DMS153 treated with DMSO at 0.1 percent for 48 hours (cell line): Measurements from ENCODE around the gene GNAT2.
A peak's percentile ranks its signal among the peaks of the same experiment; 100 is the strongest.

Experiments used
- DNase-seq: peaks from one replicate; lab custom pipeline; 2025; ENCODE audit not compliant: unreplicated experiment; lab: John Stamatoyannopoulos, UW

The GNAT2 gene

DNA sequence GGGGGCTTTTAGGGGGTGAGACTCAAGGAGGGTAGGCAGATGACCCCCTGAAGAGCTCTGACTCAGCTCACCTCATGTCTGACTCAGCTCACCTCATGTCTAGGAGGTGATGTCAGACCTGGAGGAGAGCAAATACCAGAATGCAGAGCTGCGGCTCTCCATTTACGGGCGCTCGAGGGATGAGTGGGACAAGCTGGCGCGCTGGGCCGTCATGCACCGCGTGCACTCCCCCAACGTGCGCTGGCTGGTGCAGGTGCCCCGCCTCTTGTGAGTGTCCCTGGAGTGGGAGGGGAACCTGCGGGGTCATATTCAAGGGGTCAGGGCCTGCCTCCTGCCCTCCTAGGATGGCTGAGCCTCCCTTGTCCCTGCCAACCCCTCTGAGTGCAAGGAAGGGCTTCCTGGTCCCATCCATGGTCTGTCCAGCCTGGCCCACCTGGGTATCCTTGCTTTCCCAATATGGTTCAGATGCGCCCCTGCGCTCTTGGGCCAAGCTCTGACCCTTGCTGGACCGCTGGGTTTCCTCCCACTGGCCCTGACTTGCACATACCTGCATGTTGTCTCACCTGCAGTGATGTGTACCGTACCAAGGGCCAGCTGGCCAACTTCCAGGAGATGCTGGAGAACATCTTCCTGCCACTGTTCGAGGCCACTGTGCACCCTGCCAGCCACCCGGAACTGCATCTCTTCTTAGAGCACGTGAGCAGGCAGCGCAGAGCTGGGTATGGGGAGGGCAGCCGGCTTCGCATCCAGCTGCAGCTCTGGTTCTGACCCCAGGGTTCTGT lies 9.3 kb upstream of the GNAT2 start:
- no peak for DNase-seq

DNA sequence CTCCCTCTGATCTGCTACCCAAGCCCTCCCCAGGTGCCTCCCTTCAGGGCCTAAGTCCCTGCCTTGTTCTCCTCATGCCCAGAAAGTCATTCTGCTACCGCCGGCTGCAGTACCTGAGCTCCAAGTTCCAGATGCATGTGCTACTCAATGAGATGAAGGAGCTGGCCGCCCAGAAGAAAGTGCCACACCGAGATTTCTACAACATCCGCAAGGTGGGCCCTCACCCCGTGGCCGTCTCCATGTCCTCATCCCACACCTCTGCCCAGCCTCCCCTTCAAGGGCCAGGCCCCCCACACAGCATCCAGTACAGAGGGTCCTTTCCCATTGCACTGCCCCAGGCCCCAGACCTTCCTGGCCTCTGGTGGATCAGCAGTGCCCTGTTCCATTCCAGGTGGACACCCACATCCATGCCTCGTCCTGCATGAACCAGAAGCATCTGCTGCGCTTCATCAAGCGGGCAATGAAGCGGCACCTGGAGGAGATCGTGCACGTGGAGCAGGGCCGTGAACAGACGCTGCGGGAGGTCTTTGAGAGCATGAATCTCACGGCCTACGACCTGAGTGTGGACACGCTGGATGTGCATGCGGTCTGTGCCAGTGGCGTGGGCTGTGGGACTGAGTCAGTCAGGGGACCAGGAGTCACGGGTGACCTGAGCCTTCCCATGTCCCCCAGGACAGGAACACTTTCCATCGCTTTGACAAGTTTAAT lies 8.4 kb upstream of the GNAT2 start:
- no peak for DNase-seq

DNA sequence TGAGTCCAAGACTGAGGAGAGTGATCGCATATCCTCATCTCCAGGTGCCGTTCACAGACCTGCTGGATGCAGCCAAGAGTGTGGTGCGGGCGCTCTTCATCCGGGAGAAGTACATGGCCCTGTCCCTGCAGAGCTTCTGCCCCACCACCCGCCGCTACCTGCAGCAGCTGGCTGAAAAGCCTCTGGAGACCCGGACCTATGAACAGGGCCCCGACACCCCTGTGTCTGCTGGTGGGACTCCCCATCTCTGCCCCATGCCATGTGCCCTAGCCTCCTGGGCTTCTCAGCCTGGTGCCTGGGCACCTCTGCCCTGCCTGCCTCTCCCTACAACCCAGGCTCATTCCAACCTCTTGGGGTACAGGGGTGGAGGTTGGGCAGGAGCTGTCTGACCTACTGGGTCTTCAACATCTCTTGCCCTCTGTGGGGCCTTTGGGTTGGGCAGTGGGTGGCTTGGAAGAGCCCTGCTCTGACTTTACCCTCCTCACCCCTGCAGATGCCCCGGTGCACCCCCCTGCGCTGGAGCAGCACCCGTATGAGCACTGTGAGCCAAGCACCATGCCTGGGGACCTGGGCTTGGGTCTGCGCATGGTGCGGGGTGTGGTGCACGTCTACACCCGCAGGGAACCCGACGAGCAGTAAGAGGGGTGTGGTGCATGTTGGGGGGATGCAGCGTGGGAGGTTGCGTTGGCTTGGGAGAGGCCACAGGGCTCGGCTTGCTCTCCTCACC lies 7.4 kb upstream of the GNAT2 start:
- no peak for DNase-seq

DNA sequence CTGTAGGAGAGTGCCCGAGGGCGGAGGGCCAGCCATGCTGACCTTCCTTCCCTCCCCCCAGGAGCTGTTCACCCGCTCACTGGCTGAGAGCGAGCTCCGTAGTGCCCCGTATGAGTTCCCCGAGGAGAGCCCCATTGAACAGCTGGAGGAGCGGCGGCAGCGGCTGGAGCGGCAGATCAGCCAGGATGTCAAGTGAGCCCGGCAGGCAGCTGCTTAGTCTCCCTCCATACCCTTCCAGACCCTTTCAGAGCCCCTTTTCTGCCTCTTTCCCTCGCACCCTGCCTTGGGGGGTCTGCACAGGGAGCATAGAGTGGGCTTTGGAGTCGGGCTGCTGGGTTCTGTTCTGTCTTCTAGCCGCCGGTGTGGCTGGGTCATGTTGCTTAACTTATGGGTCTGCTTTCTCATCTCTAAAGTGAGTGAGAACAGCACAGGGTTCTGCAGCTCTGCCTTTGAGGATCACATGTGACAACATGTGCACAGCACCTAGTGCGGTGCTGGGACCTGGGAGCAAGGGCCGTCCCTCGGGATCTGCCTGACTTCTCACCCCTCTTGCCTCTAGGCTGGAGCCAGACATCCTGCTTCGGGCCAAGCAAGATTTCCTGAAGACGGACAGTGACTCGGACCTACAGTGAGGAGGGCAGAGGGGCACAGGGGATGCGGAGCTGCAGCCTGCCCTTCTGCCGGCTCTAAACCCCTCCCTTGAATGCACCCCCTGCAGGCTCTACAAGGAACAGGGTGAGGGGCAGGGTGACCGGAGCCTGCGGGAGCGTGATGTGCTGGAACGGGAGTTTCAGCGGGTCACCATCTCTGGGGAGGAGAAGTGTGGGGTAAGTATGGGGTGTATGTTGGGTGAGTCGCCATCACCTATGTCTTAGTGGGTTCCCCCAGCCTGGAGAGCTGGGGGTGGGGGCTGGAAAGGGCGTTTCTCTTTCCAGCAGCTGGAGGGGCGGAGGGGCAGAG lies 6.5 kb upstream of the GNAT2 start:
- no peak for DNase-seq

DNA sequence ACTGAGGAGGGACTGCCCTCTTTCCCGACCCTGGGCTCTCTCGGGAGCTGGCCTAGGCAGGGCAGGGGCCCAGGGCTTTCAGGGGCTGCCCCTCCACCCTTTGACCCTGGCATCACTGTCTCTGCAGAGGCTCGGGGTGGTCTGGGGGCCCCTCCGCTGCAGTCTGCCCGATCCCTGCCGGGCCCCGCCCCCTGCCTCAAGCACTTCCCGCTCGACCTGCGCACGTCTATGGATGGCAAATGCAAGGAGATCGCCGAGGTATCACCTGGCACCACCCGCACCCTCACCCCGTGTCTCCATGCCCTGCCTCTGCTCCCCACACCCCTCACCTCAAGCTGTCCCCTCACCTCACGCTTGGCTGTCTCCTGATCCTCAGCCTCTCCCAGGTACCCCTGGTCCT lies 5.8 kb upstream of the GNAT2 start:
- no peak for DNase-seq

DNA sequence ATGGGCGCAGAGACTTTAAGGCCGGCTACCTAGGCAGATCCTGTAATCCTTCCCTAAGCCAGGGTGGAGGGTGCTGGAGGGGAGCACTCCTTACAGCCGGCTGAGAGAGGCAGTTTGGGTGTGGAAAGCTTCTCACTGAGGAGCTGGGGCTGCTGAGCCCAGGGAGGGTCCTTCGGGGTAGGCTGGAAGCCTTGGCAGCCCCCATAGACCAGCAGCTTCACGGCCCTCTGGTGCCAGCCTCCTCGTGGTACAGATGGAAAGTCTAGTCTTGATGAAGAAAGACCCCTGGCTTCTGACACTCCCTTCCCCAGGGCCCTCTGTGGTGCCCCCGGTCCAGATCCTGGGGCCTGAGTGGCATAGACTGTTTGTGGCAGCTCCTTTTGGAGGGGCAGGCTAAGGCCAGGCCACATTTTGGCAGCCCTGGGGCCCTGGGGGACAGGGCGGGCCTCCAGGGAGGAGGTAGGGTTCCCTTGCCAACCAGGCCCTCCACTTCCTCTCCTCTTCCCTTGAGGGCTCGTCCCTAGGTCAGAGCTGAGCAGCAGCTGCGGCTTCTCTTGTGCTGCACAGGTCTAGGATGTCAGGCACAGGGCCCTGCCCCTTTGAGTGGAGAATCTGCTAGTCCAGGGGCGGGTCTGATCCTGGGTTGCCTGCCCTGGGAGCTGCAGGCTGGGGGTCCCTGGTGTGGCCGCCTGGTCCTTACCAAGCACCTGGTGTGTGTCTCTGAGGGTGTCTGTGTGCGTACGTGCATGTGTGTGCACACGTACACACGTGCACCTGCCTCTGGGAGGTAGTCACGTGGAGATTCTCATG lies 5.0 kb upstream of the GNAT2 start:
- DNase-seq = no peak

DNA sequence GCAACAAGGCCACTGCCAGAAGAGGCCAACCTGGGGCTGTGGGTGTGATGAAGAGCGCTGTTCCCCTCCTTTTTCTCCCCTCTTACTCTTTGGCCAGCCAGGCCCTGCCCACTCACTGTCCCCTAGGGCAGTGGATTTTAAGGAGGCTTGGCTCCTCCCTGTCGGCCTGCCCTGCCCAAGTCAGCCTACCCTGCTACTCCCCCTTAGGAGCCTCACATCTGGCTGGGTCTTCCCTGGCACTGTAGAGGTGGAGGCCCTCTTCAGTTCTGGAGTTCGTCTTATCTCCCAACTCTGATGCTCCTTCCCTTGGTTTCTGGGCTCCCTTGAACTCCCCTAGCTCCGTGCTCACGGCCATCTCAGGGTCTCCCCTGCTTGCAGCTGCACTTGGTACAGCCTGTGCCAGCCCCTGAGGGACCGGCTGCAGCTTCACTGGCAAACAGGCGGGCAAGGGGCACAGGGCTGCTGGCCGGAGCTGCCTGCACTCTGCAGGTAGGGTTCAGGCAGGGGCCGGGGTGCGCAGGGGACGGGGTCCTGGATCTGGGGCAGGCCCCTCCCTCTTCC lies 4.3 kb upstream of the GNAT2 start:
- DNase-seq = no peak

DNA sequence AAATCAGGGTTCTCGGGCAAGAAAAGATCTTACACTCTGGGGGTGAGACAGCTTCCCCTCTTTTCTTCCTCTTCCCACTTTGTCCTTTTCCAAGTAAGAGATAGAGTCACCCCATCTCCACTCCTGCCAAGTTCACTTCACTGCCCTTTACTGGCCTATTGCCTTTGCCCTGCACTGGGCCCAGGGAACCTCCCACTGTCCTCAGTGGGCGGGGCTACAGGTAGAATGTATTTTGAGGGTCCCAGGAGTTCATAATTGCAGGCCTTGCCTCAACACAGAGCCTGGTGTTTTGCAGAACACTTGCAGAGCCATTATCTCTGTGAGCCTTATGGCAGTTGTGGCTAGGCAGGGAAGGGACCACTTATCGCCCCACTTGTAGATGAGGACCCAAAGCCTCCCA lies 3.5 kb upstream of the GNAT2 start:
- DNase-seq = no peak

DNA sequence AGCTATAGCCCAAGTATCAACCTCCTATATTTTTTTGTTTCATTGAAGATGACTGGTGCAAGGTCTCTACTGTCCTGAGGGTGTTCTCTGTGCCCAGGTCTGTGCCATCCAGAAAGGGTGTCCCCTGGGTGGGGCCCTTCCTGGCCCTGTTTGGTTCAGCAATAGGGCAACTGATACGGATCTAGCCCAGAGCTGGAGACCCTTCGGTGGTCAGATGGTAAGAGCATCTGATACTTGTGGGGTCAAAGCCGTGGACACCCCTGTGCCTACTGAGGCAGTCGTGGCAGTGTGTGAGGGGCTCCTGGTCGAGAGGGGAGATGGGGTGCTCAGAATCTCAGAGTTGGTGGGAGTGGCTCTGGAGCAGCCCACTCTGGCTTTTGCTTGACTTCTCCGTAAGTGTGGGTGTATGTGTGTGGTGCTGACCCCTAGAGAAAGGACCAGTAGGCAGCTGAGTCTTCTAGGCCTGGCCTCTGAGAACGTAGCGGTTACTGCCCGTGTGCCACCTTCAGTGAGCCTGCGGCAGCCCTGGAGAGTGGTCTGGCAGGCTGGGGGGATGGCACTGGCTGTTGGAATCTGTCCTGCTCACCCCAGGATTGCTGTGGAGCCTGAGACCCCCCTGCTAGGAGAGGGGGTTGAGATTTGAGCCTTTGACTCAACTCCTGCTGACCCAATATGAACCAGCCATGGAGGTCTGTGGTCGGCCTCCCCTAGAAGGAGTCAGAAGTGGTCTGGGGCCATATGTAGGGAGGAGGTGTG lies 2.9 kb upstream of the GNAT2 start:
- DNase-seq = no peak

DNA sequence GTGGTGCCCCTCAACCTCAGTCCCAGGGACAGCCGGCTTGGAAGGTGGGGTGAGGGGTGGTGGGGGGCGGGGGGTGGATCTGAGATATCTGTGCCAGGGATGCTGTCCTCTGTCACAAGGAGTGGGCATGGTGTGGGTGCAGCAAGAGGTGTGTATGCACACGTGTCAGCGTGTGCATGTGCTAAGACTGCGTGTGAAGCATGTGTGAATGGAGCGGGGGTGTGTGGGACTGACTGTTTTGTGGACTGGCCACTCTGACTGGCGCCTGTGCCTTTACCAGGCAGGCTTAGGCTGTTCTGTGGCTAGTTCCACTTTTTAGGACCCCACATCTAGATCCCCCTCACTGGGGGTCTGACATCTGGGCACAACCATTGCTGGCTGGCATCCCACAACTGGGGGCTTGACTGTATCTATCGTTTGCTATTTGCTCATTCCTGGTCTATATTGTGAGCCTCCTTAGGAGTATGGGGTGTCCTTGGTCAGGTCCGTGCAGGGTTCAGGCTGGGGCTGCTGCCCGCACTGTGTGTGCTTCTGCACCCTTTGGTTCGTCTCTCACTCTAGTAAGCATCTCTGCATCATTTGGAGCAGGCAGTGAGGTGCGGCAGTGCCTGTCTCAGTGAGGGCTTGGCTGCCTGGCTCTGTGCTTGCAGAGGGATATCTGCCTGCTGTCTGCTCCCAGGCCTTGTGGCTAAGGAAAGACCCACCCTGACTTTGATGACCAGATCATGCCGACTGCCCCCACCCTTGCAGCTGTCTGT lies 2.1 kb upstream of the GNAT2 start:
- no peak for DNase-seq

DNA sequence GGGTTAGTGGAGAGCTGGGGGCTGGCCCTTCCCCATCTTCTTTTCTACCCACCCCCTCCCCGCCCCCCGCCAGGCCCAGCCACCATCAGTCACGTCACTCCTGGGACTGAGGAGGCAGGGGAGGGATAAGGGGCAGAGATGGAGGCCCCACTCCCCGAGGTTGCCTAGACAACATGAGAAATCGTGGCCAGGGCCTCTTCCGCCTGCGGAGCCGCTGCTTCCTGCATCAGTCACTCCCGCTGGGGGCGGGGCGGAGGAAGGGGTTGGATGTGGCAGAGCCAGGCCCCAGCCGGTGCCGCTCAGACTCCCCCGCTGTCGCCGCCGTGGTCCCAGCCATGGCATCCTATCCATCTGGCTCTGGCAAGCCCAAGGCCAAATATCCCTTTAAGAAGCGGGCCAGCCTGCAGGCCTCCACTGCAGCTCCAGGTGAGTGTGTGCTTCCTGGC lies 1.4 kb upstream of the GNAT2 start:
- peak; percentile 37 for DNase-seq

DNA sequence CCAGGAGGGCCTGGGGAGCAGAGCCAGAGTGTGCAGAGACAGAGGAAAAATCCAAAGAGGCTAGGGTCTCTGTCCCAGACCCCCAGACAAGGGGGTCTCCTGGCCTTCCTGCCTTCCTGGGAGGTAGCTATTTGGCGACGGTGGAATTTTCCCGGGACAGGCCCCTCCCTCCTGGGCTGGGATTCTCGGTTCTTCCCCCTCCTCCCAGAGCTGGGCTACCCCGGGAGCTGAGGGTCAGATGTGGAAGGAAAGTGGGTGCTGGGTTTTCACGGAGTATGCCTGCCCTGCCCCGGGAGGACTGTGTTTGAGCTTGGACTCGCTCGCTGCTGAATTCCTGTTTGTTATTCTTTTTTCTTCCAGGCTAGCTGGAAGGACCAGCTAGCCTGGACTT lies 980 bp upstream of the GNAT2 start:
- DNase-seq = no peak

DNA sequence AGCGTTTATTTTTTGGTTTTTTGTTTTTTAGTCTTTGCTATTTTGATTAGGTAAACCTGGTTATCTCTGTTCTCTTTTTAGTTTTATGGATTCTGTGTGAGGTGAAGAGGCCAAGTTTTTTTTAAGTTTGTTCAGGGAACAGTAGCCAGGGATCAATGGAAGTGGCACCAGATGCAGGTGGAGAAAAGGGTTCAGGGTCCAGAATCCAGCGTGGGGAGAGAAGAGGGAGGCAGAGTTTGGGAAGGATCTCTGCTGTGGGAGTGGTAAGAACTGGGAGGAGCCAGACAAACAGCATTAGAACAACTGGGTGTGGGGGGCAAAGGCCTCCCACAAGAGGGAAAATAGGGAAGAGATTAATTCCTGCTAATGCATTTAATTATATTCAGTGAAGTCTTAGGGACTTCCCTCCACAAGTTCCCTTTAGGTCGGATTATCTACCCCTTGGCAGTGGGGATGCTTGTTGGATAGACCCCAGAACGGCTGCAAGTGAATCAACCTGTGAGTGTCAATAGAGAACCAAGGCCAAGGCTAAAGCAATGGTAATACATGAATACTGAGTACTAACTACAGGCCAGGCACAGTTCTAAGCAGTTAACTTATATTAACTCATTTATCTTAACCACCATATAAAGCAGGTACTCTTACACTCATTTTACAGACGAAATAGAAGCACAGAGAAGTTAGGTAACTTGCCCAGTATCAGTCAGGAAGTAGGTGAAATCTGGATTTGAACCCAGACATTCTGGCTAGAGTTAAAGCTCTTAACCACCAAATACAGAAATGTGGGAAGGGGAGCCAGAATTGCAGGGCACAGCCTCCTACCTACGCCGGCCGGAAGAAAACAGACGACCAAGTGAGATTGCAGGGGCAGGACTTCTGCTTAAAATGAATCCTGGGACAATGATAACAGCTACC lies 498 bp downstream of the GNAT2 start:
- DNase-seq = no peak

DNA sequence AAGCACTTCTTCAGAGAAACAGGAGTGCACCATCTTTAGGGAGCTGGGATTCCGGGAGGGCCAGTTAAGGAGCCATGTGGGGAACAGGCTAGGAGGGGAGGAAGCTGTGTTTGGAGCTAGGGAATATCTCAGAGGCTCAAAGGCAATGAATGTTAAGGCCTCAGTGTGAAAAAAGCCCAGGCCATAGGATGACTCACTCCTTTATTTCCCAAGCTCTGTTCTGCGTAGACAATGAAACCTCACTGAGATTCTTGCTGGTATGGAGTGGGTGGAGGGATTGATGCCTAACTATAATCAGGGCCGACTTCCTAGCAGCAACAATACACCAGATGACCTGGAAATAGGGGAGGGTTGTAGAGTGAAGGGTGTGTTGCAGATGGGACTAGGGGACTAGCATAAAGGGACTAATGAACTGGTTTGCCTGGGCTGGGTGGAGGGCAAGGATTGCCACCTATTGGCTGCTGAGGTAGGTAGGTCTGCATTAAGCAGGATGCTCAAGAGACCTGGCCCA lies 2.1 kb downstream of the GNAT2 start:
- no peak for DNase-seq

DNA sequence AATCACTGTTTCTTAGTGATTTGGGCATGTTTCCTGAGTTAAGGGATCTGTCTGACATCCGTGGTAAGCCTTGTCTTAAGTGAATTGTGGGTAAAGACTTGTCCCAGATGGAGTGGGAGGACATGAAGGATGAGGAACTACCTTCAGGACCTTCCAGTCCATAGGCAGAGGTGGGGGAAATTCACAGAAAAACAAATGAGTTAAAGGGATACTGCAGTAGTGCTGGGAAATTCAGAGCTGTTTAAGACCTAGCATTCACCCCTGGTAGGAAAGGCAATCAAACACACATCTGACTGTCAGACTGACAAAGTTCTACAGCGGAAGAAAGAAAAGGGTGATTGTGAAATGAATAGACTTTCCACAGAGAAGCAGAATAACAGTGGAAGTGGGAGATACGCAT lies 3.0 kb downstream of the GNAT2 start:
- DNase-seq = no peak

DNA sequence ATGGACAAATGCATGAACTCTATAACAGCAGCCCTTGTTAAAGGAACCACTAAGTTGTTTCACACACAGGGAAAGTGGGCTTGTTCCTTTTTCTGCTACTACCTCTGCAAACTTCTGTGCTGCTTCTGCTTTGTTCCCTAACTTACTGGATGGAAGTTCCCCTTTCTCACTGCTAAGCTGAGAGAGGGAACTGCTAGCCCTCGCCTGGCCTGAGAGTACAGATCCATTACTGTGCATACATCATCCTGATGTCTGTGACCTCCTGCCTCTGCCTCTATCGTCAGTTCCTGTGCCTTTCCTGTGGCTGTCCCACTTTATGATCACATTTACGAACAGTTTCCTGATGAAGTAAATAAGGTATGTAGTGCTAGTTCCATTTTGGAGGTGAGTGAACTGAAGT lies 3.5 kb downstream of the GNAT2 start:
- no peak for DNase-seq
